PC-3 (cell line): ENCODE results near the gene IGSF21.

Experiments used
- EZH2 ChIP-seq: fragments of 300-600 bp; sonication (generic); IDR thresholded peaks from one replicate; pipeline ENCODE4 v1.6.1; 2017; ENCODE audit warnings: antibody characterized with exemption, mild to moderate bottlenecking, low read length; ENCODE audit not compliant: unreplicated experiment
- EZH2phosphoT487 ChIP-seq: fragments of 300-600 bp; sonication (generic); IDR thresholded peaks from 2 replicates; pipeline ENCODE4 v1.6.1; 2018; ENCODE audit warnings: mild to moderate bottlenecking, antibody characterized with exemption, low read length, borderline replicate concordance
- TF ChIP-seq, protein P1 (sequence below): fragments of 300-600 bp; sonication (generic); conservative IDR thresholded peaks from 2 replicates; pipeline ENCODE4 v1.5.1; 2017; ENCODE audit warnings: antibody characterized with exemption, low read depth, mild to moderate bottlenecking, low read length

GRCh38 chr1:18343581-18343980 is 236.0 kb downstream of the IGSF21 start:
- TF ChIP-seq, protein P1, sequence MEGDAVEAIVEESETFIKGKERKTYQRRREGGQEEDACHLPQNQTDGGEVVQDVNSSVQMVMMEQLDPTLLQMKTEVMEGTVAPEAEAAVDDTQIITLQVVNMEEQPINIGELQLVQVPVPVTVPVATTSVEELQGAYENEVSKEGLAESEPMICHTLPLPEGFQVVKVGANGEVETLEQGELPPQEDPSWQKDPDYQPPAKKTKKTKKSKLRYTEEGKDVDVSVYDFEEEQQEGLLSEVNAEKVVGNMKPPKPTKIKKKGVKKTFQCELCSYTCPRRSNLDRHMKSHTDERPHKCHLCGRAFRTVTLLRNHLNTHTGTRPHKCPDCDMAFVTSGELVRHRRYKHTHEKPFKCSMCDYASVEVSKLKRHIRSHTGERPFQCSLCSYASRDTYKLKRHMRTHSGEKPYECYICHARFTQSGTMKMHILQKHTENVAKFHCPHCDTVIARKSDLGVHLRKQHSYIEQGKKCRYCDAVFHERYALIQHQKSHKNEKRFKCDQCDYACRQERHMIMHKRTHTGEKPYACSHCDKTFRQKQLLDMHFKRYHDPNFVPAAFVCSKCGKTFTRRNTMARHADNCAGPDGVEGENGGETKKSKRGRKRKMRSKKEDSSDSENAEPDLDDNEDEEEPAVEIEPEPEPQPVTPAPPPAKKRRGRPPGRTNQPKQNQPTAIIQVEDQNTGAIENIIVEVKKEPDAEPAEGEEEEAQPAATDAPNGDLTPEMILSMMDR = no peak
- no peak for TF ChIP-seq EZH2
- TF ChIP-seq EZH2phosphoT487 = no peak
